Stimulated activated CD4-positive, alpha-beta T cell treated with anti-CD3 and anti-CD28 coated beads, TNF-alpha, amount 100 ng/mL, for 4 hours (primary cell): ENCODE data around the gene DNMT3L.

Experiments
- DNase-seq, 3 experiments: peaks; one replicate each; pipeline ENCODE4 v3.0.0-alpha.2; 2020; ENCODE audit warnings: low read depth in 3 of 3

DNMT3L gene

GRCh38 chr21:44279354-44280260 lies 17.9 kb upstream of the DNMT3L start:
- no peak for DNase-seq

DNA sequence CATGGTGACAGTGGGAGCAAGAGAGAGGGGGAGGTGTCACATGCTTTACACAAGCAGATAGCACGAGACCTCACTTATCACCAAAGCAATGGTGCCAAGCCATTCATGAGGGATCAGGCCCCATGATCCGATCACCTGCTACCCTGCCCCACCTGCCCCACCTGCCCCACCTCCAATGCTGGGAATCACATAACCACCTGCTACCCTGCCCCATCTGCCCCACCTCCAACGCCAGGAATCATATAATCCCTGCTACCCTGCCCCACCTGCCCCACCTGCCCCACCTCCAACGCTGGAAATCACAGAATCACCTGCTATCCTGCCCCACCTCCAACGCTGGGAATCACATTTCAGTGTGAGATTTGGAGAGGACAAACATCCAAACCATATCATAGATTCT lies 13.3 kb upstream of the DNMT3L start:
- no peak for DNase-seq

DNA sequence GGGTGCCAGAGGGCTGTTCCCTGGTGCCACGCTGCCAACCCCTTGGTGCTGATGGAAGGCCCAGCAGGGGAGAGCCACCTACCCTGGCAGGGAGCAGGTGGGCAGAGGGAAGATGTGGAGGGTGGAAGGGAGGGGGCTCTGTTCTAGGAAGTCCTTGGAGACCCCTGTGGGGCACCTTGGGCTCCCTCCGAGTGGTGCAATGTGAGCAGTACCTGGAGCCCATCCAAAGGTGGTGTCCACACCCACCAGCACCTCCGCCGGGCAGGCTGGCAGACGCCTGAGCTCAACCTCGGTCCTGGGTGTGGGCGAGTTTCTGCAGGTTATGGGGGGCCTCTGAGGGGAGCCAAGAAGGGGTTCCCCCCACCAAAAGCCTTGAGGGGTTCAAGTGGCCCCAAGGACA lies 11.3 kb upstream of the DNMT3L start:
- DNase-seq: no peak

DNA sequence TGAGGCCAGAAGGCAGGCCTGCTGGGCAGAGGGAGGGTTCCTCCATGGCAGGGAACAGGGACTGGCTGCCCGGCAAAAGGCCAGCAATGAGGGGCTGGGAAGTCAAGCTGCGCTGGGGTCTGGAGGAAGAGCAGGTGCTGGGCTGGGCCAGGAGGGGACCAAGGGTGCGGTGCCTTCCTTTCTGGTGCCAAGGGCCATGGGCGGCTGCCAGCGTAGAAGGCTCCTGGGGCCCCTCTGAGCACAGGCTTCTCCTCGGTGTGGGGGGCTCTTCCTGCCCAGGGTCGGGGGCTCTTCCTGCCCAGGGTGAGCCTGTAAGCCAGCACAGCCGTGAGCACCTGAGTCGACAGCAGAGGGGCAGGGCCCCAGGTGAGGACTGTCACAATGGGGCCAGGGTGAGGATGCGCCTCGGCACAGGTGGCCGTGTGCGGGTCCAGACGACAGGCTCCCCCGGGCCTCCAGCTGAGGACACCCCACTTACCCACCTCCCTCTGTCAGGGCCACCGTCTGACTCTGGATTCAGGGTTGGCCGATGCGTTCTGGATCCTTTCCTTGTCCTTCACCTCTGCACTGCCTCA lies 10.7 kb upstream of the DNMT3L start:
- no peak for DNase-seq

GRCh38 chr21:44271558-44272283 lies 10.0 kb upstream of the DNMT3L start:
- no peak for DNase-seq

GRCh38 chr21:44269090-44269489 lies 7.4 kb upstream of the DNMT3L start:
- DNase-seq: no peak

DNA sequence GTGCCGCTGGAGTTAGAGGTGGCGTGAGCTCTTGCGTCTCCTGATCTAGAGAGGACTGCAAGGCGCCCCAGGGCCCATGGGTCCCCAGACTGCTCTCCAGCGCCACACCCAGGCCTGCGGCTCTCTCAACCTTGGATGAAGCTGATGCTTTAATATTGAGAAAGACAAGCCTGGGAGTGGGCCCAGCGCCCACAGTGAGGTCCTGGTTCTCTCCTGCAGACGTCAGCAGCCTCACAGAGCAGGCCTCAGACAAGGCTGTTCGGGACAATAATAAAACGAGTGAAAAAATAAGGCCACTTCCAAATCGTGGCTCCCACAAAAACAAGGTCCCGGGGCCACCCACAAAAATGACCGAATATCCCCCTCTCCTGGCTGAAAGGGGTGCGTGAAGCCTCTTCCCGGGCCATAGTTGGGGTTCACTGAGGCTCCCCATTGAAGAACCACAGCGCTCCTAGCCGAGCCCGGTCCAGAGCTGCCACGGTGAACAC lies 6.0 kb upstream of the DNMT3L start:
- no peak for DNase-seq

DNA sequence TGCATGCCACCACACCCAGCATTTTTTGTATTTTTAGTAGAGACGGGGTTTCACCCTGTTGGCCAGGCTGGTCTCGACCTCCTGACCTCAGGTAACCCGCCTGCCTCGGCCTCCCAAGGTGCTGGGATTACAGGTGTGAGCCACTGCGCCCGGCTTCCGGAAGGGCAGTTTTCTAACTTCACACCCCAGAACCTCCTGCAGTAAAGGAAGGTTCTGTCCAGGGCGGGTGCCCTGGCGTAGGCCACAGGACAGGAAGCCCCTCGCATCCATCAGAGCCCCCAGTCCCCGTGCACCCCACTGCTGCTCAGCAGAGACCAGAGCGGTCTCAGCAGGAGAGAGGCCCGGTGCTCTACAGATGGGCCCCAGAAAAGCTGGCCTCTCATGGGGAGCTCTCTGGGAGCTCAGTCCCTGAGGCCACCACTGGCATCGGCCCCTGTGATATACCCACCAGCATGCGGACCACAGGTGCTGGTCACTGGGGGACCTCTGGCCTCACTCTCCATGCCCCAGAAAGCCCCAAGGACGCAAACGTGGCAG lies 4.1 kb upstream of the DNMT3L start:
- no peak for DNase-seq

GRCh38 chr21:44263768-44264167 lies 2.1 kb upstream of the DNMT3L start:
- DNase-seq: no peak

- DNase-seq: no peak
Measured at GRCh38 chr21:44263221-44263760, 1.6 kb upstream of the DNMT3L start.

GRCh38 chr21:44262338-44263056 lies 800 bp upstream of the DNMT3L start:
- no peak for DNase-seq

DNA sequence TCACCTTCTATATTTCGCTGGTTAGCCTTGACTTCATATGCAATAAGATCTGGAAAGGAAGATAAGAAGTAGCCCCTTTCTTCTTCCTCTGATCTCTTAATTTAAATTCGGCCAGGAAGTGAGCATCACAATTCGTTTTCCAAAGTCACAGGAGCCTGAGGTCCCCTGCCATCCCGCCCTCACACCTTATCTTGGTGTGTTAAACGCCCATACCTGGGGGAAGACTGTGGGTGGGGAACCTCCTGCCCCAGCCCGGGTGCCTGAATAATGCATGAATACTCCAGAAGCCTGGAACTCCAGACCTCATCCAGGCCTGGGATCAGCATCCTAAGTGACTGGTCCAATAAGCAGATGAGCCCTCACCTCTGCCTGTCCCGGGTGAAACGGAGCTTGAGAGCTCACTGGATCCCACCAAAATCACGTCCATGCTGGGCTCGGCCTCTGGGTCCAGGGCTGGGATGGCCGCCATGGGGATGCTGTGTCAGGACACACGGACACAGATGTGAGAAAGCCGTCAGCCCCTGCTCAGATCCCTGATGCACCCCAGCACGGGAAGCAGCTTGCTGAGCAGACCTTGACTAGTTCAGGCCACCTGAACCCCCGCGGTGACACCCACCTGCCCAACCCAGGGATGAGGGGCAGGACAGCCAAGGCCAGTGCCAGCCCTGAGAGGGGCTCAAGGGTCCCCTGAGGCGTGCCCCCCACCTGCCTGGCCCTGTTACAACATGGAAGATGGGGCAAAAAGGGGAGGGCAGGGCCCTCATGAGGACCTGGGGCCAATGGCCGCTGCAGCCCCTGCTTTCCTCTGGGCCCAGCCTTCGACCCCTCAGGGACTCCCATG lies 686 bp downstream of the DNMT3L start:
- no peak for DNase-seq

GRCh38 chr21:44260066-44260465 lies 1.6 kb downstream of the DNMT3L start:
- no peak for DNase-seq

DNA sequence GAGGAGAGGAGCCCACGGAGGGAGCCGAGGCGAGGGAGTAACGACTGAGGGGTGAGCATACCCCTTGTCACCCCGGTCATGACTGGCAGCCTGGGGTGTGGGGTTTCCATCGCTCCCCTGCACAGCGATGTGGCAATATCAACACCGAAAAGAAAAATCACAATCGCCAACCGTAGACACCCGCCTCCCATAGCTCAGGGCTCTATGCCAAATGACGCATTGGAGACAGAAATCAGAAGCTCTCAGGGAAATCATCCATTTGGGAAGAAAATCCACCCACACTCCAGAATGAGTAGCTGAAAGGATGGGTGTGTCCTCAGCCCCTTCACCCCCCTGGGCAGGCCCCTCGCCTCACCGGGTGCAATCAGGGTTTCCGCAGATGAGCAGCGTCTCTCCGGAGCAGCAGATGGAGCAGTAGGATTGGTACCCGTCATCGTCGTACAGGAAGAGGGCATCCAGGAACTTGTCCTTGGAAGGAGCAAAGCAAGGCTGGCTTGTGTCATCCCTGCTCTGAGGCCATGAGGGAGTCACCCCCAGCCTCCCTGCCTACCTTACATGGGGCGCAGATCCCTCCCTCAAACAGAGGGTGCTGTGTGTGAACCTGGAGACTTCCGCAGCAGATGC lies 2.5 kb downstream of the DNMT3L start:
- DNase-seq: no peak

DNA sequence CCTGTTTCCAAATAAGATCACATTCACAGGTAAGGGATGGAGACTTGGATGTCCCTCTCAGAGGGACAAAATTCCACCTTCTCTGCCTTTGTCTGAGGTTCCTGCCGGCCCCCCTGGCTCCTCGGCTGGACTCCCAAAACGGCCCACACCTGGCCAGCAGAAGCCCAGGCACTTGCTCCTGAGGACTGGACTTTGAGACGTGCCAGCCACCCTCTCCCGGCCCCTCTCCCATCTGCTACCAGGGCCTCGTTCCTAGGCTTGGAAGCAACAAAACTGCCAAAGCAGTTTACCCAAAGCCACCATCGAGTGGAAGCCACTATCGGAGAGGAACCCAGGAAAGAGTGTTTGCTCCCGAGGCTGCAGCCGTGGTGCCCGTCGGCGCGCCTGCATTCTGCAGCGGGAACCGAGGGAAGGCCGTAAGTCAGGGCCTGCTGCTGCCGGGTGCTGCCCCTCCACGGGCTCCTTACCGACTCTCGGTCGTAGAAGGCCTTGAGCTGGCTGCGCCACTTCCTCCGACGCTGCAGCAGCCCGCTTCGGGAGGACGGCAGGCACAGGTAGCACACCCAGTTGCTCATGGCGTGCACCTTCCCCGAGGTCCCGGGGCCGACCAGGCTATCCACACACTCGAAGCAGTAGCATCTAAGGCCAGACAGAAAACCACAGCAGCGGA lies 3.5 kb downstream of the DNMT3L start:
- no peak for DNase-seq

GRCh38 chr21:44255511-44255981 lies 6.2 kb downstream of the DNMT3L start:
- DNase-seq: no peak

GRCh38 chr21:44253832-44254710 lies 7.6 kb downstream of the DNMT3L start:
- no peak for DNase-seq
